ENCODE results near the gene CARD8.

GRCh38 chr19:48249502-48250014 is 6.2 kb downstream of the CARD8 start:
- TF ChIP-seq POLR2A (IDR thresholded peaks at IDR 0.05), result peak; percentile 15 to 45
- TF ChIP-seq, protein P1, sequence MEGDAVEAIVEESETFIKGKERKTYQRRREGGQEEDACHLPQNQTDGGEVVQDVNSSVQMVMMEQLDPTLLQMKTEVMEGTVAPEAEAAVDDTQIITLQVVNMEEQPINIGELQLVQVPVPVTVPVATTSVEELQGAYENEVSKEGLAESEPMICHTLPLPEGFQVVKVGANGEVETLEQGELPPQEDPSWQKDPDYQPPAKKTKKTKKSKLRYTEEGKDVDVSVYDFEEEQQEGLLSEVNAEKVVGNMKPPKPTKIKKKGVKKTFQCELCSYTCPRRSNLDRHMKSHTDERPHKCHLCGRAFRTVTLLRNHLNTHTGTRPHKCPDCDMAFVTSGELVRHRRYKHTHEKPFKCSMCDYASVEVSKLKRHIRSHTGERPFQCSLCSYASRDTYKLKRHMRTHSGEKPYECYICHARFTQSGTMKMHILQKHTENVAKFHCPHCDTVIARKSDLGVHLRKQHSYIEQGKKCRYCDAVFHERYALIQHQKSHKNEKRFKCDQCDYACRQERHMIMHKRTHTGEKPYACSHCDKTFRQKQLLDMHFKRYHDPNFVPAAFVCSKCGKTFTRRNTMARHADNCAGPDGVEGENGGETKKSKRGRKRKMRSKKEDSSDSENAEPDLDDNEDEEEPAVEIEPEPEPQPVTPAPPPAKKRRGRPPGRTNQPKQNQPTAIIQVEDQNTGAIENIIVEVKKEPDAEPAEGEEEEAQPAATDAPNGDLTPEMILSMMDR (IDR thresholded peaks at IDR 0.05), result no peak
